Iris pigment epithelial cell (primary cell): ENCODE measurements around the gene GOLPH3L.
"Not testable (repeated sequence)": the region's sequence is repeated elsewhere in the genome, so short reads cannot be mapped to it uniquely, and the experiment has no call there.

ENCODE experiments used
- DNase-seq: peaks from one replicate; pipeline ENCODE4 v3.0.0-alpha.2; 2011; ENCODE audit warnings: low read depth

The GOLPH3L gene

DNA sequence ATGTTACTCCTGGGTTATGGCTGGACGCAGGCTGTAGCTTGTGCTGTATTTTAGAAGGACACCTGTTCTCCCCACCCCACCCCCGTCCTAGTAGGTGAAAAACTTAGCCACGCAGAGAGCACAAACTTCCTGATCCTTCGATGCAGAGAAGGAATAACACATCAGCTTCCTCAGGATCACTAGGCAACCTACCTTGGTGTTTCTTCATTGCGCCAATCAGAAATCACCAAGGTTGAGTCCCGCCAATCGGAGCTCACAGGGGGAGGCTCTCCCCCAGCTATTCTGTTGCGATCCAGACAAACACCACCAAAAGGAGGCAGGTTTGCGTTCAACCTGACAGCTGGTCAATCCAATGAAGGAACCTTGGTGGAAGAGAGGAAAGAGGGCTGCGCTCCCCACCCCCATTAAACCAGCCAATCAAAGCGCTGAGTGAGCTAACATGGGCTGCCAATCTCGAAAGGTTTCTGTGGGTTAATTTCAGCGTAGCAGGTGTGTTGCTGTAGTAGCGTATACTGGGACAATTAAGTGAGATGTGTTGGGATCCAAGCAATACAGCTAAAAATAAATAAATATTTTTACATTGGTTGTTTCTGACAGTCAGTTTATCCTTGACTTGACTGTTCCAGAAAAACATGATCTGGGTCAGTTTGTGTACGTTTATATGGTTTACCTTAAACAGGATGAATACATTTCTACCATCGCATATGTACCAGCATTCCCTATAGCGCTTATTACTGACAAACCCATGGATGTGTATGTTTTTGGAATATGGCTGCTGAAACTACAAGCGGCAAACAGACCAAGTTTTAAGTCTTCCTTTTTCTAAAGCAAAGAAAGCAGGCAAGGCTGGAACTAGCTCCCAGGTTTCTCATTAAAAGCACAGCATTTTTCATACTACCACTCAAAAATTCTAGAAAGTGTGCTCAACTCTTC lies at the start of gene GOLPH3L:
Gene GOLPH3L (minus strand): TSS at position 160 of the 933 bp plus-strand sequence. CDS start 2,316 bp downstream, outside the sequence.
- DNase-seq: peak; percentile 99

- DNase-seq: no peak
Measured at GRCh38 chr1:150730130-150730721, 33.3 kb upstream of the GOLPH3L start.

- no peak for DNase-seq
Measured at GRCh38 chr1:150724336-150724735, 27.4 kb upstream of the GOLPH3L start.

GRCh38 chr1:150720703-150721102 lies 23.7 kb upstream of the GOLPH3L start, which contains the start of gene HORMAD1:
HORMAD1 (minus strand) TSS chr1:150720895; CDS start chr1:150719505, 1,390 bp downstream.
- no peak for DNase-seq

DNA sequence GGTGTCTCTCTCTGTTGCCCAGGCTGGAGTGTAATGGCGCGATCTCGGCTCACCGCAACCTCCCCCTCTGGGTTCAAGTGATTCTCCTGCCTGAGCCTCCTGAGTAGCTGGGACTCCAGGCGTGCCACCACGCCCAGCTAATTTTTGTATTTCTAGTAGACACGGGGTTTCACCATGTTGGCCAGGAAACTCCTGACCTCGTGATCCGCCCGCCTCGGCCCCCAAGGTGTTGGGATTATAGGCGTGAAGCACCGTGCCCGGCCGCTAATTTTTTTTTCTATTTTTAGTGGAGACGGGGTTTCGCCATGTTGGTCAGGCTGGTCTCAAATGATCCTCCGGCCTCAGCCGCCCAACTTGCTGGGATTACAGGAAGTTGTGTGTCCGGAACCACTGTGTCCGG lies 23.1 kb upstream of the GOLPH3L start:
- no peak for DNase-seq

- DNase-seq: no peak
Measured at GRCh38 chr1:150718225-150718891, 21.4 kb upstream of the GOLPH3L start.

DNA sequence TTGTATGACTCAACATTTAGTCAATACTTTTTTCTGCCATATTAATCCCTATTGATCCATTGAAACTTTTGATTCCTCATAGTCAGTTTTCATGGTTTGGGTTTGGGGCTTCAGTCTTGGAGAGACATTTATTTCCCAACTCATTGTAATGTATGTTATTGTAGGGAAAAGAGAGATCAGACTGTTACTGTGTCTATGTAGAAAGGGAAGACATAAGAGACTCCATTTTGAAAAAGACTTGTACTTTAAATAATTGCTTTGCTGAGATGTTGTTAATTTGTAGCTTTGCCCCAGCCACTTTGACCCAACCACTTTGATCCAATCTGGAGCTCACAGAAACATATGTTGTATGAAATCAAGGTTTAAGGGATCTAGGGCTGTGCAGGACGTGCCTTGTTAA lies 12.1 kb upstream of the GOLPH3L start:
- not testable (repeated sequence) for DNase-seq

DNA sequence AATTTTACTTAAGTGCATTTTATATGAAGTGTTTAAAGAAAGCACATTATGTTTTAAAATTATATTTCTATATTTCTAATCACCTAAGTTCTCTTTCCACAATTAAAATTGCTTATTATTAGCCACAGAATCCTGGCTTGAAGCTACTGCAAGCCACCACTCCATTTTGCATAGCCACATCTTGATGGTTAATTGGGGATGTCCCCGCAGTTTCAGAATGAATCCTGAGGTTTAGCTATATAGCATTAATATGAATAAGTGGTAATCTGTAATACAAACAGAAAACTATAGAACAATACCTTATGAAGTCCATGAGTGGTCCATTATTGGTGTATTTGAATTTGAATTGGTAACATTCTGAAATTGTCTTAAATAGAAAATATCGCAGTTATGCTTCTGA lies 11.6 kb upstream of the GOLPH3L start:
- DNase-seq: no peak

- DNase-seq: no peak
Measured at GRCh38 chr1:150706091-150706490, 9.1 kb upstream of the GOLPH3L start.

DNA sequence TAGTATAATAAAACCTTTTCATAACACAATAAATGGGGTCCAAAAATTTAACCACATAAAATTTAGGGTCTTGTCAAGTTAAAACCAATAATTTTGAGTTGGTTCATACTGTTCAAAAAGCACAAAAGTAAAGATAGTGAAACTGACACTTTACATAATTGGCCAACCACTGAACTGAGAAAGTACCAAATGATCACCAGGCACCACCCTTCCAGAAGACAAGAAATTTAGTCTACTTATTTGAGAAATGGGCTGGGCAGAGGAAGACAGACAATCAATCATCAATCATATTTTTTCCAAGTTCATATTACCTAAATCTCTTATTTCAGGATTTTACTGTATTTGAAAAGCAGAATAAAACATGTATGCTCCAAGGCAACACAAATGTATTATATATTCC lies 6.5 kb upstream of the GOLPH3L start:
- no peak for DNase-seq

GRCh38 chr1:150696590-150696989 lies 364 bp downstream of the GOLPH3L start:
- peak; percentile 5 for DNase-seq

GRCh38 chr1:150696162-150696561 lies 792 bp downstream of the GOLPH3L start:
- DNase-seq: peak; percentile 2

DNA sequence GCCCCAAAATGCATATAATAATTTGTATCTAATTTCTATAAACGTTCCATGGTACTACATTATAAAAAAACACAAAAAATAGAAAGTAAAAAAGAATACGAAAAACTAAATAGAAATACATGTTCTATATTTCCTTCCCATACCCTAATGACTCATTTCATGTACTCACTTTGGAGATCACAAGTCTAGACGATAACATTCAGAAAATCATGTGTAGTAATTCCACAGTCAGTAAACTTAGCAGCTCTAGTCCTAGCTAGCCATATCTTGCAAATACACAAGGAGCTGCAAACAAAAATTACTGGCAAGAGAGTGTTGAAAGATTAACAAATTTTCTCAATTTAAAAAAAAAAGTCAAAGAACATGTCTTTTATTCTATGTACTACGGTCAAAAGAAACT lies 1.4 kb downstream of the GOLPH3L start:
- peak; percentile 40 for DNase-seq

- peak; percentile 43 for DNase-seq
Measured at GRCh38 chr1:150692720-150693119, 4.2 kb downstream of the GOLPH3L start.

GRCh38 chr1:150688763-150689162 lies 8.2 kb downstream of the GOLPH3L start:
- DNase-seq: no peak

GRCh38 chr1:150686275-150686674 lies 10.7 kb downstream of the GOLPH3L start:
- DNase-seq: no peak

DNA sequence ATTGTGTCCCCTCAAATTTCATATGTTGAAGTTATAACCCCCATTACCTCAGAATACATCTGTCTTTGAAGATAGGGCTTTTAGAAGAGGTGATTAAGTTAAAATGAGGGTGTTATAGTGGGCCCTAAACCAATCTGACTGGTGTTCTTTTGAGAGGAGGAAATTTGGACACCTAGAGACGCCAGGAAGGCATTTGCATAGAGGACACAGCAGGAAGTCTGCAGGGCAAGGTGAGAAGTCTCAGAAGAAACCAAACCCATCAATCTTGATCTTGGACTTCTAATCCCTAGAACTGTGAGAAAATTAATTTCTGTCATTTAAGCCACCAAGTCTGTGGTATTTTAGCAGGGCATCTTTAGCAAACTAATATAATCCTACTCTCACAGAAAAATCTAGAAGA lies 13.0 kb downstream of the GOLPH3L start:
- DNase-seq: no peak

GRCh38 chr1:150678988-150679387 lies 18.0 kb downstream of the GOLPH3L start:
- no peak for DNase-seq

DNA sequence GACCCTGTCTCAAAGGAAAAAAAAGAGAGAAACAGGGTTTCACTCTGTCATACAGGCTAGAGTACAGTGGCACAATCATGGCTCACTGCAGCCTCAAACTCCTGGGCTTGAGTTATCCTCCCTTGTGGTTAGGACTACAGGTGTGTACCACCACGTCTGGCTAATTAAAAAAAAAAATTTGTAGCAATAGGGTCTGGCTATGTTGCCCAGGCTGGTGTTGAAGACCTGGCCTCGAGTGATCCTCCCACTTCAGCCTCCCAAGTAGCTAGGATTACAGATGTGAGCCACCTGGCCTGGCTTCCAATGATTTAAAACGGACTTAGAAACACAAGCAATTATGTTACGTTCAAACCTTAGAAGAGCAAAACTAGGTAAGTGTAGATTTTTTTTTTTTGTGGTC lies 22.1 kb downstream of the GOLPH3L start:
- no peak for DNase-seq

DNA sequence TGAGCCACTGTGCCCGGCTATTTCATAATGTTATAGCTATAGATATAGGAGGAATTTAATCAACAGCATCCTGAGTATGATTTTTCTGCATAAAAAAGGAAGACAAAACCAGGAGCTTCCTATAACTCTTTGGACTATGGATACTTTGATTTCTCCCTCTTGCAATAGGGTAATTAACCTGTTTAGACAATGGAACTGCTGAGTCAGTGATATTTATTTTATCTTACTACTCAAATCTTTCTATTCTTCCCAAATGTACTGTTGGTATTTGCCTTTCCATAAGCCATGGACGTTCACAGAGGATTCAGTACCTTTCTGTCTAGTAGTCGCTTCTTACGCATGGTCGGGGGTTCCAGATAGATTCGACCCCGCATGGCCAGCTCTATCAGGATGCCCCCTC lies 33.6 kb downstream of the GOLPH3L start:
- DNase-seq: no peak

DNA sequence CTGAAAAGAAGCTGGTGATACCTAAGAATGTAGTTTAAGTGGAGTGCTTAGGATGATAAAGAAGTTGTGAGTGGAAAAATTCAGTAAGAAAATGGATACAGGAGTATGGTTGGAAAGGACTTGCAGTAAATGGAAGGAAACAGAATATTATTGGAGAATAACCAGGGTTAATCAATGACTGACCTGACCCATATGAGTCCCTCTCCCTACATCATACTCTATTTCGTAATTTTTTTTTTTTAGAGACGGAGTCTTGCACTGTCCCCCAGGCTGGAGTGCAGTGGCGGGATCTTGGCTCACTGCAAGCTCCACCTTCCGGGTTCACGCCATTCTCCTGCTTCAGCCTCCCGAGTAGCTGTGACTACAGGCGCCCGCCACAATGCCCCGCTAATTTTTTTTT lies 34.1 kb downstream of the GOLPH3L start:
- DNase-seq: no peak

- DNase-seq: no peak
Measured at GRCh38 chr1:150661156-150661555, 35.8 kb downstream of the GOLPH3L start.

GRCh38 chr1:150660584-150660983 lies 36.4 kb downstream of the GOLPH3L start:
- no peak for DNase-seq
